ENCODE measurements around the gene CLEC20A. TPM values are rescaled to one million over a fixed set of nuclear protein-coding genes. Genes with fewer than 3 reads are reported as not detected.
A peak's percentile ranks its signal among the peaks of the same experiment; 100 is the strongest.

CLEC20A gene
- total and polyA plus RNA-seq, 2 donors from 2014 or later: 0.47 TPM; not detected in 1

DNA sequence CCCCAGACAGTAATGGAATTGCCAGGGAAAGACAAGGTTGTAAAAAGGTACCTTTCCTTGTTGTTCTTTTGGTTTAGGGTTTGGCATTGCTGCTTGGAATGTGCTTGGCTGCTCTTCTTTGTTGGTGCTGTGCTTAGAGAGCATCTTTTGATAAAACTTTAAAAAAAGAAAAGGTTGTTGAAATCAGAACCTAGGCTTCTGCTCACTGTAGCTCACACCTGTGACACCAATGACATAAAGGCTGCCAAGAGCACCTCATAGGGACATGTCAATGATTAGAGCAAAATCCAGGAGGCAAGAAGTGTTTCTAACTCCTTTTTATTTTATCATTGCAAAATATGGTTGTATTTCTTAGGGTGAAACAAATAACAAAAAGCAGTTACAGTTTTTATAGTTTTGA, 28.9 kb downstream of the CLEC20A start:
- no peak for TF ChIP-seq CTCF (IDR thresholded peaks at IDR 0.05; ENCODE audit: borderline replicate concordance, extremely low read depth, insufficient read depth)
- Histone ChIP-seq H3K27me3 (ENCODE audit: control insufficient read depth, insufficient read depth, low read length) (no peaks in the 10 kb centered on the region), H3K27ac (ENCODE audit: low read depth in 2 of 2, low read length in 2 of 2) (no peak overlapping the region), H3K4me1 (ENCODE audit: control insufficient read depth in 2 of 3, insufficient read depth in 2 of 3, low read depth in 1 of 3, low read length in 3 of 3) (peaks cover 0 to 3% (median 3%) of the 10 kb centered on the region in 3 donors), H3K4me3 (ENCODE audit: low read length in 3 of 3) (no peak overlapping the region), H3K36me3 (ENCODE audit: control insufficient read depth in 2 of 3, insufficient read depth in 3 of 3, low read length in 3 of 3) (peaks cover 2 to 12% (median 10%) of the 10 kb centered on the region in 3 donors), H3K9ac (ENCODE audit: low read length in 3 of 3) (no peak overlapping the region), H3K9me3 (ENCODE audit: control insufficient read depth in 2 of 3, insufficient read depth in 1 of 3, low read length in 3 of 3) (no peaks in the 10 kb centered on the region)
- FAIRE-seq: no peak
- no peak for DNase-seq
- intact Hi-C loops (cut with DNase I): no loop called here

- H3K36me3 ChIP-seq (ENCODE audit: control insufficient read depth in 2 of 3, insufficient read depth in 3 of 3, low read length in 3 of 3): peaks cover 2 to 12% (median 10%) of the 10 kb centered on the region in 3 donors
- no peak for TF ChIP-seq CTCF (IDR thresholded peaks at IDR 0.05; ENCODE audit: borderline replicate concordance, extremely low read depth, insufficient read depth)
- intact Hi-C loops (cut with DNase I): no loop called here
- FAIRE-seq (no peak), DNase-seq (no peak)
- H3K4me3 ChIP-seq (ENCODE audit: low read length in 3 of 3): no peak overlapping the region
- no peak overlapping the region for H3K27ac ChIP-seq (ENCODE audit: low read depth in 2 of 2, low read length in 2 of 2)
- H3K4me1 ChIP-seq (ENCODE audit: control insufficient read depth in 2 of 3, insufficient read depth in 2 of 3, low read depth in 1 of 3, low read length in 3 of 3): no peaks in the 10 kb centered on the region
- H3K27me3 ChIP-seq (ENCODE audit: control insufficient read depth, insufficient read depth, low read length): no peaks in the 10 kb centered on the region
- H3K9ac ChIP-seq (ENCODE audit: low read length in 3 of 3): no peak overlapping the region
- H3K9me3 ChIP-seq (ENCODE audit: control insufficient read depth in 2 of 3, insufficient read depth in 1 of 3, low read length in 3 of 3): no peaks in the 10 kb centered on the region
Measured at GRCh38 chr1:178465011-178465410, 31.8 kb downstream of the CLEC20A start.

DNA sequence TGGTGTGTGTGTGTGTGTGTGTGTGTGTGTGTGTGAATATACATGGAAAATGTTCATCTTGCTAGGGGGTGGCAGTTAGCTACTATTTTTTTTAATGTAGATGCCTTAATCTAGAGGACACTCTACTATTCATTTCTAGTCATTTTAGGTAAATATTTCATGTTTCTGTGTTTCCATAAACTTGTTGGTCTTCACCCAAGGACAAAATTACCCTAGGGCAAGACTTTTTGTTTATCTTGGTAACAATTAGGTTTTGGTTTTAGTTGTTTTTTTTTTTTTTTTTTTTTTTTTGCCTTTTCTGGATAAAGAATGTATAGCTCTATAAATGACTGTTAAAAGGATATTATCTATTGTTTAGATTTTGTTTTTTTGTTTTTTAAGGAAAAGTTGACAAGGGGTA, 32.2 kb downstream of the CLEC20A start:
- intact Hi-C loops (cut with DNase I): no loop called here

More for the DNA sequence above, 32.2 kb downstream of the CLEC20A start:
- Histone ChIP-seq H3K36me3 (ENCODE audit: control insufficient read depth in 2 of 3, insufficient read depth in 3 of 3, low read length in 3 of 3) (peaks cover 2 to 12% (median 10%) of the 10 kb centered on the region in 3 donors), H3K4me3 (ENCODE audit: low read length in 3 of 3) (no peak overlapping the region), H3K27me3 (ENCODE audit: control insufficient read depth, insufficient read depth, low read length) (no peaks in the 10 kb centered on the region), H3K9ac (ENCODE audit: low read length in 3 of 3) (no peak overlapping the region), H3K9me3 (ENCODE audit: control insufficient read depth in 2 of 3, insufficient read depth in 1 of 3, low read length in 3 of 3) (no peaks in the 10 kb centered on the region), H3K4me1 (ENCODE audit: control insufficient read depth in 2 of 3, insufficient read depth in 2 of 3, low read depth in 1 of 3, low read length in 3 of 3) (no peaks in the 10 kb centered on the region), H3K27ac (ENCODE audit: low read depth in 2 of 2, low read length in 2 of 2) (no peak overlapping the region)
- no peak for TF ChIP-seq CTCF (IDR thresholded peaks at IDR 0.05; ENCODE audit: borderline replicate concordance, extremely low read depth, insufficient read depth)
- peak; percentile 37 for FAIRE-seq
- no peak for DNase-seq

Measured in kidney (tissue), 14 donors.